Pulmonary artery endothelial cell (primary cell): ENCODE data around the gene SLIT1. TPM values are rescaled to one million over a fixed set of nuclear protein-coding genes. Genes with fewer than 3 reads are reported as not detected.

Experiments used
- DNase-seq: peaks from one replicate; pipeline ENCODE4 v3.0.0-alpha.2; 2011; ENCODE audit warnings: low read depth, low spot score
- total RNA-seq: library from RNA; depleted of rRNA; stranded (reverse); fragments of >200 nt; gene quantifications from 2 replicates; pipeline ENCODE4 v1.2.3, GENCODE V29; 2014

SLIT1 gene
- total RNA-seq, 1 donor from 2014 or later = under 0.01 TPM

- no peak for DNase-seq
These were observed 45.5 kb downstream of the SLIT1 start for GRCh38 chr10:97140049-97140846.

GRCh38 chr10:97139651-97140048 lies 46.1 kb downstream of the SLIT1 start:
- no peak for DNase-seq

GRCh38 chr10:97138846-97139245 lies 46.9 kb downstream of the SLIT1 start:
- DNase-seq = no peak

- no peak for DNase-seq
These were observed 47.6 kb downstream of the SLIT1 start for GRCh38 chr10:97138174-97138573.

GRCh38 chr10:97136756-97137155 lies 49.0 kb downstream of the SLIT1 start:
- no peak for DNase-seq

GRCh38 chr10:97135464-97135863 lies 50.3 kb downstream of the SLIT1 start:
- no peak for DNase-seq

- DNase-seq = no peak
These were observed 50.8 kb downstream of the SLIT1 start for GRCh38 chr10:97134983-97135382.

GRCh38 chr10:97134110-97134509 lies 51.6 kb downstream of the SLIT1 start:
- no peak for DNase-seq

GRCh38 chr10:97132273-97132672 lies 53.5 kb downstream of the SLIT1 start:
- DNase-seq = no peak

- no peak for DNase-seq
These were observed 54.1 kb downstream of the SLIT1 start for GRCh38 chr10:97131666-97132065.

GRCh38 chr10:97131181-97131628 lies 54.6 kb downstream of the SLIT1 start:
- DNase-seq = no peak

GRCh38 chr10:97129666-97130065 lies 56.1 kb downstream of the SLIT1 start:
- no peak for DNase-seq

- no peak for DNase-seq
These were observed 57.1 kb downstream of the SLIT1 start for GRCh38 chr10:97128516-97129154.

- DNase-seq = no peak
These were observed 57.7 kb downstream of the SLIT1 start for GRCh38 chr10:97128039-97128492.

- DNase-seq = no peak
These were observed 58.2 kb downstream of the SLIT1 start for GRCh38 chr10:97127509-97127908.

- DNase-seq = no peak
These were observed 61.5 kb downstream of the SLIT1 start for GRCh38 chr10:97124211-97124610.

- DNase-seq = no peak
These were observed 62.0 kb downstream of the SLIT1 start for GRCh38 chr10:97123765-97124164.

- DNase-seq = no peak
These were observed 64.7 kb downstream of the SLIT1 start for GRCh38 chr10:97121041-97121440.

- no peak for DNase-seq
These were observed 65.4 kb downstream of the SLIT1 start for GRCh38 chr10:97120370-97120769.

- DNase-seq = no peak
These were observed 66.6 kb downstream of the SLIT1 start for GRCh38 chr10:97119058-97119745.

GRCh38 chr10:97117372-97117771 lies 68.4 kb downstream of the SLIT1 start:
- no peak for DNase-seq

GRCh38 chr10:97116462-97117162 lies 69.1 kb downstream of the SLIT1 start:
- DNase-seq = no peak
